ENCODE results near the gene KLK4.

DNA sequence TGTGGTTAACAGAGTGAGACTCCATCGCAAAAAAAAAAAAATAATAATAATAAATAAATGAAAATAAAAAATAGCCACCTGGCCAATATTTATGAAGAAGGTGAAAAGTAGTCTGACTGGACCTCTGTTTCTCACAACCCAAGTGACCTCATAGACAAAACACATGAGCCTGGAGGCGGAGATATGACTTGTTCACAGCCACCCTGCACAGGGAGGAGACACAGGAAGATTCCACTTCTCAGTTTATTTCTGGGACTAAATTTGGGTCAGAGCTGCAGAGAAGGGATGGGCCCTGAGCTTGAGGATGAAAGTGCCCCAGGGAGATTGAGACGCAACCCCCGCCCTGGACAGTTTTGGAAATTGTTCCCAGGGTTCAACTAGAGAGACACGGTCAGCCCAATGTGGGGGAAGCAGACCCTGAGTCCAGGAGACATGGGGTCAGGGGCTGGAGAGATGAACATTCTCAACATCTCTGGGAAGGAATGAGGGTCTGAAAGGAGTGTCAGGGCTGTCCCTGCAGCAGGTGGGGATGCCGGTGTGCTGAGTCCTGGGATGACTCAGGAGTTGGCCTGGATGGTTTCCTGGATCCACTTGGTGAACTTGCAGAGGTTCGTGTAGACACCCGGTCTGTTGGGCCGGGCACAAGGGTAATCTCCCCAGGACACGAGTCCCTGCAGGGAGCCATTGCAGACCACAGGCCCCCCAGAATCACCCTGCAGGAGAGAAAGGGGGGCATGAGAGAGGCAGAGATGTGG, 32.1 kb upstream of the KLK4 start:
- TF ChIP-seq POLR2A (IDR thresholded peaks at IDR 0.05): no peak
- TF ChIP-seq, protein P1, sequence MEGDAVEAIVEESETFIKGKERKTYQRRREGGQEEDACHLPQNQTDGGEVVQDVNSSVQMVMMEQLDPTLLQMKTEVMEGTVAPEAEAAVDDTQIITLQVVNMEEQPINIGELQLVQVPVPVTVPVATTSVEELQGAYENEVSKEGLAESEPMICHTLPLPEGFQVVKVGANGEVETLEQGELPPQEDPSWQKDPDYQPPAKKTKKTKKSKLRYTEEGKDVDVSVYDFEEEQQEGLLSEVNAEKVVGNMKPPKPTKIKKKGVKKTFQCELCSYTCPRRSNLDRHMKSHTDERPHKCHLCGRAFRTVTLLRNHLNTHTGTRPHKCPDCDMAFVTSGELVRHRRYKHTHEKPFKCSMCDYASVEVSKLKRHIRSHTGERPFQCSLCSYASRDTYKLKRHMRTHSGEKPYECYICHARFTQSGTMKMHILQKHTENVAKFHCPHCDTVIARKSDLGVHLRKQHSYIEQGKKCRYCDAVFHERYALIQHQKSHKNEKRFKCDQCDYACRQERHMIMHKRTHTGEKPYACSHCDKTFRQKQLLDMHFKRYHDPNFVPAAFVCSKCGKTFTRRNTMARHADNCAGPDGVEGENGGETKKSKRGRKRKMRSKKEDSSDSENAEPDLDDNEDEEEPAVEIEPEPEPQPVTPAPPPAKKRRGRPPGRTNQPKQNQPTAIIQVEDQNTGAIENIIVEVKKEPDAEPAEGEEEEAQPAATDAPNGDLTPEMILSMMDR (IDR thresholded peaks at IDR 0.05): no peak
